ENCODE measurements around the gene FCGBP.

Gene FCGBP

GRCh38 chr19:39946532-39946931 lies 12.1 kb upstream of the FCGBP start:
- no peak for DNase-seq (ENCODE audit: low spot score)

GRCh38 chr19:39943586-39943985 lies 9.2 kb upstream of the FCGBP start:
- no peak for DNase-seq (ENCODE audit: low spot score)

- no peak for DNase-seq (ENCODE audit: low spot score)
These were observed 7.9 kb upstream of the FCGBP start for GRCh38 chr19:39942366-39942730.

- peak; percentile 62 for DNase-seq (ENCODE audit: low spot score)
These were observed 7.4 kb upstream of the FCGBP start for GRCh38 chr19:39941615-39942365.

- DNase-seq (ENCODE audit: low spot score): no peak
These were observed 6.7 kb upstream of the FCGBP start for GRCh38 chr19:39941151-39941550.

- DNase-seq (ENCODE audit: low spot score): no peak
These were observed 5.9 kb upstream of the FCGBP start for GRCh38 chr19:39940221-39940833.

GRCh38 chr19:39939556-39939955 lies 5.1 kb upstream of the FCGBP start:
- DNase-seq (ENCODE audit: low spot score): no peak

- no peak for DNase-seq (ENCODE audit: low spot score)
These were observed 3.4 kb upstream of the FCGBP start for GRCh38 chr19:39937787-39938186.

GRCh38 chr19:39937094-39937720 lies 2.8 kb upstream of the FCGBP start:
- DNase-seq (ENCODE audit: low spot score): no peak

GRCh38 chr19:39936622-39937021 lies 2.2 kb upstream of the FCGBP start:
- no peak for DNase-seq (ENCODE audit: low spot score)

- no peak for DNase-seq (ENCODE audit: low spot score)
These were observed 1.6 kb upstream of the FCGBP start for GRCh38 chr19:39936020-39936419.

GRCh38 chr19:39935364-39935661 lies 879 bp upstream of the FCGBP start:
- DNase-seq (ENCODE audit: low spot score): no peak

GRCh38 chr19:39929750-39930149 lies 4.7 kb downstream of the FCGBP start:
- DNase-seq (ENCODE audit: low spot score): no peak

GRCh38 chr19:39928357-39928725 lies 6.1 kb downstream of the FCGBP start:
- no peak for DNase-seq (ENCODE audit: low spot score)

GRCh38 chr19:39927524-39928356 lies 6.7 kb downstream of the FCGBP start:
- no peak for DNase-seq (ENCODE audit: low spot score)

- DNase-seq (ENCODE audit: low spot score): no peak
These were observed 7.4 kb downstream of the FCGBP start for GRCh38 chr19:39927076-39927475.

GRCh38 chr19:39926170-39926760 lies 8.2 kb downstream of the FCGBP start:
- no peak for DNase-seq (ENCODE audit: low spot score)

- DNase-seq (ENCODE audit: low spot score): no peak
These were observed 9.5 kb downstream of the FCGBP start for GRCh38 chr19:39924952-39925351.

- DNase-seq (ENCODE audit: low spot score): no peak
These were observed 10.0 kb downstream of the FCGBP start for GRCh38 chr19:39924389-39924788.

GRCh38 chr19:39923862-39924261 lies 10.6 kb downstream of the FCGBP start:
- DNase-seq (ENCODE audit: low spot score): no peak

- DNase-seq (ENCODE audit: low spot score): no peak
These were observed 14.5 kb downstream of the FCGBP start for GRCh38 chr19:39919976-39920375.

- no peak for DNase-seq (ENCODE audit: low spot score)
These were observed 16.2 kb downstream of the FCGBP start for GRCh38 chr19:39918183-39918651.

Data from globus pallidus (tissue), 1 donor.